Lung (tissue), 12 donors: Measurements from ENCODE around the gene EXOC7. TPM values are rescaled to one million over a fixed set of nuclear protein-coding genes. Genes with fewer than 3 reads are reported as not detected.

Source experiments
- ATAC-seq: fragments of 200-7000 bp; cut with Tn5 transposase; one replicate; pipeline ENCODE4 v1.9.1; 2020; ENCODE audit warnings: moderate number of reproducible peaks; ENCODE audit not compliant: insufficient read depth, low FRiP score
- DNase-seq, 3 donors: peaks; one replicate each; pipeline ENCODE4 v3.0.0-alpha.2; 2013 to 2017
- H3K27ac ChIP-seq, 2 donors: one replicate each; pipeline ENCODE4 v1.5.1; 2013; ENCODE audit warnings: mild to moderate bottlenecking in 2 of 2, moderate library complexity in 2 of 2, control low read depth in 1 of 2, inconsistent platforms in 1 of 2, low read depth in 1 of 2, low read length in 1 of 2
- H3K27me3 ChIP-seq, 3 donors: one replicate each; pipeline ENCODE4 v1.5.1; 2013; ENCODE audit warnings: low read length in 2 of 3; ENCODE audit not compliant: control insufficient read depth in 3 of 3, insufficient read depth in 3 of 3
- H3K36me3 ChIP-seq, 4 donors: one replicate each; pipeline ENCODE4 v1.5.1; 2013; ENCODE audit warnings: low read length in 4 of 4, mild to moderate bottlenecking in 1 of 4, moderate library complexity in 1 of 4; ENCODE audit not compliant: control insufficient read depth in 4 of 4, insufficient read depth in 4 of 4
- H3K4me1 ChIP-seq, 5 donors: one replicate each; pipeline ENCODE4 v1.5.1; 2013; ENCODE audit warnings: low read length in 5 of 5, mild to moderate bottlenecking in 2 of 5, moderate library complexity in 1 of 5; ENCODE audit not compliant: control insufficient read depth in 5 of 5, insufficient read depth in 5 of 5
- H3K4me3 ChIP-seq: one replicate; pipeline ENCODE4 v1.5.1; 2013; ENCODE audit warnings: mild to moderate bottlenecking, control low read depth, moderate library complexity
- H3K9ac ChIP-seq, 2 donors: one replicate each; pipeline ENCODE4 v1.5.1; 2013; ENCODE audit warnings: low read length in 2 of 2, control low read depth in 1 of 2; ENCODE audit not compliant: insufficient read depth in 1 of 2
- H3K9me3 ChIP-seq, 4 donors: one replicate each; pipeline ENCODE4 v1.5.1; 2013; ENCODE audit warnings: low read length in 3 of 4, mild to moderate bottlenecking in 1 of 4, moderate library complexity in 1 of 4; ENCODE audit not compliant: control insufficient read depth in 4 of 4, insufficient read depth in 3 of 4
- WGBS, 2 donors: extraction: QIAGEN DNeasy Blood & Tissue Kit; methylation state at CpG; one replicate each; pipeline ENCODE4 v1.1.7; 2013; 5-methylcytosine and 5-hydroxymethylcytosine counted together
- polyA plus RNA-seq, 2 donors: library from polyadenylated mRNA; stranded (reverse); fragments of 200-250 nt; gene quantifications; one replicate each; pipeline ENCODE4 v1.2.1, GENCODE V29; 2013
- total RNA-seq, 2 donors: library from RNA; depleted of rRNA in 1 of 2; stranded (reverse); fragments of >200 nt in 1 of 2; gene quantifications; one replicate each; pipeline ENCODE4 v1.2.1, GENCODE V29; 2014 to 2021
- TF ChIP-seq, protein P1 (sequence below): IDR thresholded peaks from 2 replicates; pipeline ENCODE4 v1.5.1; 2012; ENCODE audit warnings: mild to moderate bottlenecking; ENCODE audit errors: control extremely low read depth, extremely low read depth
- donor health status: control.
- donor health status: control.
- donor health status: Bipolar disorder and iron deficiency.
- donor health status: healthy.
- donor health status: DM: yes; HTN: yes; CAD: no.

The EXOC7 gene
- total and polyA plus RNA-seq, 4 donors, result 49.9 to 111 (median 80.9) TPM

DNA sequence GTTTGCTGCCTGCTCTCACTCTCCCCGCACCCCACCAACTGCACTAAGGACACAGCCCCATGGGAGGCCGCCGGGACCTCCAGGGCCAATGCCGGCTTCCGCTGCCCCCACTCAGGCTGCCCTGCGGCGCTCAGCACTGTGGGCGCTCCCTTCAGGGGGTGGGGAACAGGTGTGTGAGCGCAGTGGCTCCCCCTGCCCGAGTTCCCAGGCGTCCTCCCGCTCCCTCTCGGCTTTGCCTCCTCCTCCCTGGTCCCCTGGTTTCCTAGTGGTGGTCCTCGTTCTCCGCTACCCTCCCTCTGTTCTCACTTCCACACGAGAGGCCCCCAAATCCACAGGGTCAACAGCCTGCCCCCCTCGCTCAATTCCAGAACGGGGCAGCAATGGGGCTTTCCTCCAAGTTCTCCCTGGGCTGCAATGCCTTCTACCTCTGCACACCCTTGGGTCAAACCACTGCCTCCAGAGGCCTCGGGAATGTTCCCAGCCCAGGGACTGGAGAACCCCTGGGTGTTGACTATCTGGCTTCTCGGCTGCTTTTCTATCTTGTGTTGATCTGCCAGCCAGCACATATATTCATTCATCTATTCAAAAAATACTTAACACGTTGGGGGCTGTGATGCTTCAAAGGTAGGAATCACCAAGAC lies 27.6 kb upstream of the EXOC7 start:
- Histone ChIP-seq H3K9ac (no peak overlapping the region), H3K27ac (no peak overlapping the region), H3K27me3 (peaks cover 0 to 48% (median 40%) of the 10 kb centered on the region in 3 donors), H3K4me3 (no peak overlapping the region), H3K9me3 (no peaks in the 10 kb centered on the region), H3K36me3 (no peaks in the 10 kb centered on the region), H3K4me1 (peaks cover 0 to 27% (median 0%) of the 10 kb centered on the region in 5 donors)
- 80 to 81% methylated on average over 20 to 21 of the region's 21 CpGs for WGBS, 2 donors
- DNase-seq (no peak), ATAC-seq (no peak)
- TF ChIP-seq, protein P1, sequence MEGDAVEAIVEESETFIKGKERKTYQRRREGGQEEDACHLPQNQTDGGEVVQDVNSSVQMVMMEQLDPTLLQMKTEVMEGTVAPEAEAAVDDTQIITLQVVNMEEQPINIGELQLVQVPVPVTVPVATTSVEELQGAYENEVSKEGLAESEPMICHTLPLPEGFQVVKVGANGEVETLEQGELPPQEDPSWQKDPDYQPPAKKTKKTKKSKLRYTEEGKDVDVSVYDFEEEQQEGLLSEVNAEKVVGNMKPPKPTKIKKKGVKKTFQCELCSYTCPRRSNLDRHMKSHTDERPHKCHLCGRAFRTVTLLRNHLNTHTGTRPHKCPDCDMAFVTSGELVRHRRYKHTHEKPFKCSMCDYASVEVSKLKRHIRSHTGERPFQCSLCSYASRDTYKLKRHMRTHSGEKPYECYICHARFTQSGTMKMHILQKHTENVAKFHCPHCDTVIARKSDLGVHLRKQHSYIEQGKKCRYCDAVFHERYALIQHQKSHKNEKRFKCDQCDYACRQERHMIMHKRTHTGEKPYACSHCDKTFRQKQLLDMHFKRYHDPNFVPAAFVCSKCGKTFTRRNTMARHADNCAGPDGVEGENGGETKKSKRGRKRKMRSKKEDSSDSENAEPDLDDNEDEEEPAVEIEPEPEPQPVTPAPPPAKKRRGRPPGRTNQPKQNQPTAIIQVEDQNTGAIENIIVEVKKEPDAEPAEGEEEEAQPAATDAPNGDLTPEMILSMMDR, result no peak

DNA sequence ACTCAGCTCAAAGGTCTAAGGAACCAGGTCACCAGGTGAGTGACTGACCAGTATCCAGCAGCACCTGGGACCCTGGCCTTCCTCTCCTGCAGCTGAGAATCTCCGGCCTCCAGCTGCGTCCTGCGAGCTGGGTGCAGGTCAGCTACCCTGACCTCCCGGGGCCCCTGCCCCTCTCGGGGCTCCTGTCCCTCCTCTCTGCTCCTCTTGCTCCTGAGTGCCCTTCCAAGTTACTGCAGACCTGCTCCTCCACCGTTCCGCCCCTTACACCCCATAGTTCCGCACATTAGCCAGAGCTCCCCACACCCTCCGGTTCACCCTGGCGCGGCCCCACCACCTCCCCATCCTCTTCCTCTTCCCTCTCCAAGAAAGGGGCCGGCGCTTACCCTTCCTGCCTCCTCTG lies 26.9 kb upstream of the EXOC7 start:
- H3K27me3 ChIP-seq, result peaks cover 0 to 42% (median 34%) of the 10 kb centered on the region in 3 donors
- no peak overlapping the region for H3K27ac ChIP-seq
- no peak overlapping the region for H3K9ac ChIP-seq
- no peak for ATAC-seq
- no peaks in the 10 kb centered on the region for H3K9me3 ChIP-seq
- DNase-seq, result no peak
- 39 to 51% methylated on average over 13 of the region's 13 CpGs for WGBS, 2 donors
- no peaks in the 10 kb centered on the region for H3K36me3 ChIP-seq
- TF ChIP-seq, protein P1, result no peak
- H3K4me1 ChIP-seq, result peaks cover 0 to 22% (median 0%) of the 10 kb centered on the region in 5 donors
- no peak overlapping the region for H3K4me3 ChIP-seq

DNA sequence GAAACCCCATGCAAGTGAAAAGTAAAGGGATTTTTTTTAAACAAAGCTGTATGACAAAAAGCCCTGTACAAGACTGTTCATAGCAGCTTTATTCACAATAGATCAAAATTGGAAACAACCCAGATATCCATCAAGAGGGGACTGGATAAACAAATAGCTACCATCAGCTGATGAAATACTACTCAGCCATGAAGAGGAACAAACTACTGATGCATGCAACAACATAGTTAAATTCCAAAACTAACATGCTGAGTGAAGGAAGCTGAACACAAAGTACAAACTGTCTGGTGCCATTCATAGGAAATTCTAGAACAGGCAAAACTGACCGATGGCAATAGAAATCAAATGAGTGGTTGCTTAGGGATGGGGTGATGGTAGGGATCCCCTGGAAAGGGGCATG lies 22.3 kb upstream of the EXOC7 start:
- Histone ChIP-seq H3K9me3 (no peaks in the 10 kb centered on the region), H3K27me3 (peaks cover 0 to 6% (median 0%) of the 10 kb centered on the region in 3 donors), H3K27ac (no peak overlapping the region), H3K4me3 (no peak overlapping the region), H3K36me3 (no peaks in the 10 kb centered on the region), H3K9ac (no peak overlapping the region), H3K4me1 (peaks cover 0 to 14% (median 3%) of the 10 kb centered on the region in 5 donors)
- DNase-seq, result no peak
- 94 to 98% methylated on average over 1 of the region's 1 CpG for WGBS, 2 donors
- TF ChIP-seq, protein P1, result no peak
- ATAC-seq, result no peak

DNA sequence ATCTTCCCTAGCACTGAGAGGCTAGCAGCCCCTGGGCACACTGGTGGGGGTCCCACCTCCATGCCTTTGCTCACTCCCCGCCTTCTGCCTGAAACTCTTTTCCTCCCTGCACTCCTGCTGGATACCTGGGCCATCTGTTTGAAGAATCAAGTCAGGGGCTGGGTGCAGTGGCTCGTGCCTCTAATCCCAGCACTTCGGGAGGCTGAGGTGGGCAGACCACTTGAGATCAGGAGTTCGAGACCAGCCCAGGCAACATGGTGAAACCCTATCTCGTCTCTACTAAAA lies 21.7 kb upstream of the EXOC7 start:
- DNase-seq (no peak), ATAC-seq (no peak)
- WGBS, 2 donors, result 89 to 92% methylated on average over 5 of the region's 5 CpGs
- Histone ChIP-seq H3K27me3 (peaks cover 0 to 4% (median 0%) of the 10 kb centered on the region in 3 donors), H3K4me1 (peaks cover 0 to 9% (median 3%) of the 10 kb centered on the region in 5 donors), H3K4me3 (no peak overlapping the region), H3K9me3 (no peaks in the 10 kb centered on the region), H3K9ac (no peak overlapping the region), H3K36me3 (no peaks in the 10 kb centered on the region), H3K27ac (no peak overlapping the region)
- TF ChIP-seq, protein P1, result no peak
